Endometrial microvascular endothelial cells (primary cell): Measurements from ENCODE around the gene CTNNA3. TPM values are rescaled to one million over a fixed set of nuclear protein-coding genes. Genes with fewer than 3 reads are reported as not detected.
"Not testable (repeated sequence)": the region's sequence is repeated elsewhere in the genome, so short reads cannot be mapped to it uniquely, and the experiment has no call there.

ENCODE experiments used
- in situ Hi-C: cut with HindIII; loops from 2 replicates; pipeline ENCODE4 v1.10.0; 2017; ENCODE audit warnings: low sequenced_read_pairs, low pct_unique_long_range_greater_than_20kb; ENCODE audit errors: inconsistent ontology term
- total RNA-seq: library from RNA; depleted of rRNA; stranded (reverse); fragments of >200 nt; gene quantifications from one replicate; pipeline ENCODE4 v1.2.3, GENCODE V29; 2015; ENCODE audit errors: inconsistent ontology term

Gene CTNNA3
- total RNA-seq, 1 donor from 2014 or later = not detected

DNA sequence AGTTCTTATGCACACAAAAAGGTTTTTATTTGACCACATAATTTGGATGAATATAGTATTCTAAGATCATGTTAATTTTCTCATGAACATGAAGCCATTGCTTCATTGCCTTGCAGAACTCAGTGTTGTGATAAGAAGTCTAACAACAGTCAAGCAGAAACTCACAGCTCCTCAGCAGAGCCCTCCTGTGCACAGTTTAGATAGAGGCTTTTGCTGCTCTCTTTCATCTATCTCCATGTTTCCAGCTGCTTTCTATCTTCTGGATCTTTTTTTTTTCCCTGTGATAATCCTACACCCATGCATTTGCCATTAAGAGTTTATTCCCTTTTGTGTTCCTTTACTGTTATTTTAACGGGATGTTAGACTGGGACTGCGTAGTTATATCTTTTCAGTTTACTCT is 1327.8 kb downstream of the CTNNA3 start:
- in situ Hi-C loops = no loop called here

DNA sequence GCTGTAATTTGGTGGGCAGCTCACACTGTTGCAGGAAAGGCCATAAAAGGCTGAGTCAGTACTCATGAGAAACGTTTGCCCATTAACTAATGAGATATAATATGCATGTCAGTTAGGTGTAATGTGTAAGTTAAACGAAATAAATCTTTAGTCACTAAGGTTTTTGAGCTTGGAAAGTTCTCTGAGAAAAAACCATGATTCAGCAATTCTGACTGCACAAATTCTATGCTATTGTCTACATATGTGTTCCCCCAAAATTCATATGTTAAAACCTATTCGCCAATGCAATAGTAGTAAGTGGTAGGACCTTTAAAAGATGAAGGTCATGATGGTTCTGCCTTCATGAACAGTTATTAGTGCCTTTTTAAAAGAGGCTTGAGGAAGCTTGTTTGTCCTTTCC is 1329.8 kb downstream of the CTNNA3 start:
- in situ Hi-C loops = no loop called here

DNA sequence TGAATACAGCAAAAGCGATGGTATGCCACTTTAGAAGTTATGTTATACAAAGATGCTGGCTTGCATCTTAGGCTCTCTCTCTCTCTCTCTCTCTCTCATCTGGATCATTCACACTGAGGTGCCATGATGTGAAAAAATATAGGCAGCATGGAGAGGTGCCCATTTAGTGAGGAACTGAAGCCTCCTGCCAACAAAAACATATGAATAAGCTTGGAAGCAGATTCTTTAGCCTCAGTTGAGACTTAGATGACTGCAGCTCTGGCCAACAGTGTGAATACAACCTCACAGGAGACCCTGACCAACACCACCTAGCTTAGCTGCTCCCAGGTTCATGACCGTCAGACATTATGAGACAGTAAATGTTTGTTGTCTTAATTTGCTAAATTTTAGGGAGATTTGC is 1330.3 kb downstream of the CTNNA3 start:
- in situ Hi-C loops = no loop called here

DNA sequence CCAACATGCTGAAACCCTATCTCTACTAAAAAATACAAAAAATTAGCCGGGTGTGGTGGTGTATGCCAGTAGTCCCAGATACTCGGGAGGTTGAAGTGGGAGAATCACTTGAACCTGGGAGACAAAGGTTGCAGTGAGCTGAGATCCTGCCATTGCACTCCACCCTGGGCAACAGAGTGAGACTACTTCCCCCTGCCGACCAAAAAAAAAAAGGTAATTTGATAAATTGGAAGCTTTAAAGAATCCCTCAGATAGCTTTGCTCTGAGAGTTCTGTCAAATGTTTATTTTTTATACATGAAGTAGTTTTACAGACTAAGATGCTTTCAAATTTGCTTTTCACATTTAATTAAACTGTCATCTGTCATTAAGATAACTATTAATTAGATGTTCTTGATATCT is 1333.5 kb downstream of the CTNNA3 start:
- in situ Hi-C loops = no loop called here

DNA sequence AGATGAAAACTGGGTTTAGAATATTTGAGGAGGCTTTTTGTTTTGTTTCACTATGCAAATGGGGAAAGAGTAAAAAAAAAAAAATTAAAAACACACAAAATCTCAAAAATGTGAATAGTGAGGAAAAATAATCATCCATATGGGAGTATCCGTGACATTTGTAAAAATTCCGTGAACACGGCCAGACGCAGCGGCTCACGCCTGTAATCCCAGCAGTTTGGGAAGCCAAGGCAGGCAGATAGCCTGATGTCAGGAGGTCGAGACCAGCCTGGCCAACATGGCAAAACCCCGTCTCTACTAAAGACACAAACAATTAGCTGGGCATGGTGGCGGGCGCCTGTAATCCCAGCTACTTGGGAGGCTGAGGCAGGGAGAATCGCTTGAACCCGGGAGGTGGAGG is 1342.2 kb downstream of the CTNNA3 start:
- in situ Hi-C loops = not testable (repeated sequence)

DNA sequence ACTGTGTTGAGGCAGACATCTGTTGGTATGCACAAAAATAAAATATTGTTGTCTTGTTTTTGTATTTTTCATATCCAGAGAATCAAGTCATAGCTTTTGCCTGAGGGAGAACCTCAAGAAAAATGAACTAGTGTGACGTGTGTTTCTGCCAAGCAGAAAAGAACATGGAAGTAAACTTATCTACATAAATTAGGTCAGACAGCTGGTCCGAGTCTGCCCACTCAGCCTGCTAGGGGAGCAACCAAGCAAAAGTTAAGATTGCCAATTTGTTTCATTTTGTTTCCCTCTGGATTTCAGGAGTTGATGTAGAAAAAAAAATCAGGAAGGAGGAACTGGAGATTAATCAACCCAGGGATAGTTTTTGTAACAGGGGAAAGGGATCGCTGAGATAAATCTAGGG is 1342.6 kb downstream of the CTNNA3 start:
- in situ Hi-C loops = no loop called here

DNA sequence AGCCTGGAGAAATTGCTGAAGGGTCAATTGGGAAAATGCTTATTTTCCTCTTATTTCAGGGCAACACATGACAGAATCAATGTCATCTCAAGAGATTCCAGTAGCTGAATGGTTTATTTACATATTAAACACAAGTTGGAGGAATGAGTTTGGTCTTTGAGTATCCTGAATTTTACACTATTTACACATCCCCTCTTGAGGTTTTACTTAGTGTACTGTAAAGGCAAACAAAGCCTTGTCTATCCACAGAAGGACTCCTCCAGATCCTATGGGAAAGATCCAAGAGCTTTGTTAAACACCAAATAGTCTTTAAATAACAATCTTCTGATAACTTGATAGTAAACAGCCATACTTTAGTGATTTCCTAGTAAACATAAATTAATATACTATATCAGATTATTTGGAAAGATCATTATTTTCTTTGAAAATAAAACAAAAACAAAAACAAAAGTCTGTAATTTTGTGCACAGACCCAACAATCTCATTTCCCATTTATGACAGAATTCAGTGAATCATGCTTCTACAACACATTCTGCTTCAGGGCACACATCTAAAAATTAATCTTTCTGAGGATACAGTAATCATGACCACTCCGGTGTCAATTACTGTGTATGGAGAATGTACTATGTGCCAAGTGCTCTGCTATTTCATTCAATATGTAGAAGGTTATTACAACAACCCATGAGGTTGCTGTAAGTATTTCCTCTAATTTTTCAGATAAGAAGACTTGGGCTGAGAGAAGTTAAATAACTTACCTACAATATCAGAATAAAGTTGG is 1345.2 kb downstream of the CTNNA3 start:
- in situ Hi-C loops = no loop called here

DNA sequence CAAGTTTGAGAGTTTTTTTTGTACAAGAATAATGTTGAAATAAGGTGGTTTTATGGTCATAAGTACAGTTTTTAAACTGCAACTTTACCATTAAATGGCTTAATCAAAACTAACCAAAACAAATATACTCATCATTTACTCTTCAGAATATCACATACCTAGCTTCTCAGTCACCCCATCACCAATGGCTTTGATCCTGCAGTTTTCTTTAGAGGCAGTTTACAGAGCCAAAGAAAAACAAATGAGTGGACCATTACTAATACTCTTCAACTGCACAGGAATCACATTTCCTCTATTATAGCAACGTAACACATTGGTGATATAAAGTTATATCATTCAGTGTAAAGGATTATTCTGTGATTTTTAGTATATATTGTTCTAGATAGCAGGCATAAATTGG is 1346.3 kb downstream of the CTNNA3 start:
- in situ Hi-C loops = no loop called here

DNA sequence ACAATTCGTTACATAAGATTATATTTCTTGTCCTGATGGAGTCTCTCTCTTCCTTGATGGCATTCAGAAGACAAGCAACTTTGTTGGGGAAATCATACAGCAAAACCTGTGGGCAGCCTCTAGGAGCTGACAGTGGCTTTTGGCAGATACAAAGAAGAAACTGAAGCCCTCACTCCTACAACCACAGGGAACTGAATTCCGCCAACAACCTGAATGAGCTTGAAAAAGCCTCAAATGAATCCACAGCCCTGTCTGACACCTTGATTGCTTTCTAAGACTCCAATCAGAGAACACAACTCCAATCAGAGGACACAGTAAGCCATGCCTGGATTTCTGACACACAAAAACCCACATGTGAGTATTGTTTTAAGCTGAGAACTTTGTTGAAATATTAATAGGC is 1346.9 kb downstream of the CTNNA3 start:
- in situ Hi-C loops = no loop called here

DNA sequence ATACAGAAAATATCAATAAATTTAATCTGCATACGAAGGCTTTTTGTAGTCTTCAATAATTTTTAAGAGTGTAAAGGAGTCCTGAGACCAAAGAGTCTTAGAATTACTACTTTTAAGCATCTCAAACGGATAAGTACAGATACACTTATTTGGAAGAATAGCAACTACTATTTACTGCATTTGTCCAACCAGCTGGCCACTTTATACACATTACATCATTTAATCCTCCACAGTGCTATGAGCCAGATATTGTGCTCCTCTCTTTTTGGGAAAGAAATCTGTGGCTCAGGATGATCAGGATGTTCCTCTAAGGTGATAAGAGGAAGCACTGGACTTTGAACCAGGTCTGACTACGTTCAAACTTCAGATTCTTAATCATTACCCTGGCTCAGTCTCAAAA is 1358.8 kb downstream of the CTNNA3 start:
- in situ Hi-C loops = no loop called here

DNA sequence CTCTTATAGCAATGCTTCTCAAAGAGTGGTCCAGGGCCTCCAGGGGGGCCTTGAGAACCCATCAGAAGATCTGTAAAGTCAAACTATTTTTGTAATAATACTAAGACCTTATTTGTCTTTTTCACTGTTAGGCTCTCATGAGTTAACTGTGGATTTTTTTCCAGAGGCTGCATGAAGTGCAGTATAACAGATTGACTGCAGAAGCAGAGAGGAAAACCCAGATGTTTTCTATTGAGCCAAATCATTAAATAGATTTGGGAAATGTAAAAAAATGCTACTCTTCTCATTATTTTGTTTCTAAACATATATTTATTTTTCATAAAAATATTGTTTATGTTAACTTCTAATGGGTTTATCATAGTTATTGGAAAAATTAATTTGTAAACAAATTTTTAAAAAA is 1359.2 kb downstream of the CTNNA3 start:
- in situ Hi-C loops = no loop called here

DNA sequence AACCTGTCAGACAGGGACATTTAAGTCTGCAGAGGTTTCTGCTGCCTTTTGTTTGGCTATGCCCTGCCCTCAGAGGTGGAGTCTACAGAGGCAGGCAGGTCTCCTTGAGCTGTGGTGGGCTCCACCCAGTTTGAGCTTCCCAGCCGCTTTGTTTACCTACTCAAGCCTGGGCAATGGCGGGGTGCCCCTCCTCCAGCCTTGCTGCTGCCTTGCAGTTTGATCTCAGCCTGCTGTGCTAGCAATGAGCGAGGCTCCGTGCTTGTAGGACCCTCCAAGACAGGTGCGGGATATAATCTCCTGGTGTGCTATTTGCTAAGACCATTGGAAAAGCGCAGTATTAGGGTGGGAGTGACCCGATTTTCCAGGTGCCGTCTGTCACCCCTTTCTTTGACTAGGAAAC is 1360.2 kb downstream of the CTNNA3 start:
- in situ Hi-C loops = not testable (repeated sequence)

DNA sequence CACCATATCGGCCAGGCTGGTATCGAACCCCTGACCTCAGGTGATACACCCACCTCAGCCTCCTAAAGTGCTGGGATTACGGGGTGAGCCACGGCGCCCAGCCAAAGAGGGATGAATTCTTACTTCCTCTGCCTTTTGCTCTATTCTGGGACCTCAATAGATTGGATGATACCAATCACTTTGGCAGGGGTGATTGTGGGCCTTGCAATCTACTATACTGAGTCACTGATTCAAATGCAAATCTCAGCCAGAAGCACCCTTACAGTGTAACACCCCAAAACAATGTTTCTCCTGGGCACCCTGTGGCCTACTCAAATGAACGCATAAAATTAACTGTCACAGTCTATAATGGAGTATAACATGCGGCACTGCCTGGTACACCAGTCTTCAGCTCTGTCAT is 1366.8 kb downstream of the CTNNA3 start:
- in situ Hi-C loops = no loop called here

DNA sequence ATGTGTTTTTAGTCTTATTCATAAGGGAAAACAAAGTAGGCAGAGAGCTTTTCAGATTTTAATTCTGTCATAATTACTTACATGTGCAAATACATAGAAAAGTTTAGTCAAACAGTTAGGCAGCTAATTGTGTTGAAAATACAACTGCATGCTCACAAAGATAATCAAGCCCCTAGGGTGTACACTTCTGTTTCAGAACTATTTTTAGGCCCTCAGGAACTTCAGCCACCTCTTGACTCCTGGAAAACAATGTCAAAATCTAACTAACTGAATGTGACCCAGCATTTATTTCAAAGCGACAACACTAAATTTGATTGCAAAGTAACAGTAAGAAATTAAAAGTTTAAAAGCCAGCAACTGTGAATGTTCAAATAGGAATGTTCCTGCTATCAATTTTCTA is 1369.1 kb downstream of the CTNNA3 start:
- in situ Hi-C loops = no loop called here

DNA sequence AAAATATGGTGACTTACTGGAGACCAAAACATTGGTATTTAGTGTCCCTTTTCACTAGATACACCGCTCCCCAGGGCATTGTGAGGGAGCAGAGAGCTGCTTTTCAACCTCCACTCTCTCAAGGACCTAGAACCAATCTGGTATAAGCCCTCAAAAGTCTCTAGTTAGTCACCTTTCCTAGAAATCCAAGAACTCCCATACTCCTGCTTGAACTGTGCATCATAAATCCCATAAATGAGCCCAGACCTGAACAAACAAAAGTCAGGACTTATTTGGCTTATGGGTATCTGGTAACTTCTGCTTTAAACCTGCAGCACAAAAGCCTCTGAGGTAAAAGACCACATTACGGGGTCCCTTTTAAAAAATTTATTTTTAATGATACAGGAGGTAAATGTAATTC is 1373.2 kb downstream of the CTNNA3 start:
- in situ Hi-C loops = no loop called here

DNA sequence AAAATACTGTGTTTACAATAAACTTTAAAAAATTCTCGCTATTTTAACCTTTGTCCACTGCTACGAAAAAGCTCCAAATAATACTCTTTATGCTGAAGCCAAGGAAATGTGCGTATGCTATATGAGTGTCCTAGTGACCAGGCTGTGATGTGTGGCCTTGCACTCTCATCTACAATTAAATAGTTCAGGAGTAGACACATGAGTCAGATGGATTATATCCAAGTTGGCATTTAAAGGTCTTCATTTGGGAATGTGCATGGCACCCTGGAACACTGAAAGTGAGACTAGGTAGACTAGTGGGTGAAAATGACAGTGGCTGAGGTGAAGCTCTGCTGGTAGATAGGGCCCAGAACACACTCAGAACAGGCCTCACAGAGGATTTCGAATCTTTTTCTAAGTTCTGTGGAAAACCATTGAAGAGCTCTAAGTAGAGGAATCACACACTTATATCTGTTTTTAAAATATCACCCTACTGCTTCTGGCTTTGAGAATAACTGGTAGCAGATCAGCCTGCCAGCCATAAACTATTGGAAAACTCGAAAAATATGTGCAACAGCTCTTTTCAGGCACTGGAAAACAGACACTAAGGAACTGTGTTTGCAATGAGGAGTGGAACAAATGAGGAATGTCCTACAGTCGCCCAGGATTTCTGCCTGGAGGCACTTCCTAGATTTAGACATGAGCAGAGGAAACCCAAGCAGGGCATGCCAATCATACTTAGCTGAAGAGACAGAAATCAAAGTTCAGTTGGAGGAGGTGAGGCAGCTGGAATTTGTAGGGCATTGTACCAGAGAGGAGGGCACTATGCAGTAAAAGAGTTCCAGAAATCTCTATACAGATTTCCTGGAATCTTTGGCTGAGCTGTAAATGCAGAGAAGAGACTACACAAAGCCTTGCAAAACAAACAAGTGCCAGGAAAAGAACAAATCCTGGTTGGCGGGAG is 1374.0 kb downstream of the CTNNA3 start:
- in situ Hi-C loops = no loop called here

DNA sequence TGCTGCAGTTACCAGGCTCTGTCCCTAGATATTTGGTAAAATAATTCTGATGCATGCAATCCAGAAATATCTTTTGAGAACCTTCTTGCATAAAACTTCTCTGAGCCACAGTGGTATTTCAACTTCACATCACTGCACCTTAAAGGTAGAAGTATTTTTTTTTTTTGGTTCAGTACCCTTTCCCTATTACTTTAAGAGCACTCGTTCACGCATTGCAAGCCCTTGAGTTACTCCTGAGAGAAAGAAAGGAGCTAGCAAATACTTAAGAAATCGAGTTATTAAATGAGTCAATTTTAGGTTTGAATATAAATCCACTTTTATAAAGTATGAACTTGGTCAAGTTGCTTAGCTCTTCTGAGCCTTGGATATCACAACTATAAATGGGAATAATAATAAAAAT is 1377.2 kb downstream of the CTNNA3 start:
- in situ Hi-C loops = no loop called here

DNA sequence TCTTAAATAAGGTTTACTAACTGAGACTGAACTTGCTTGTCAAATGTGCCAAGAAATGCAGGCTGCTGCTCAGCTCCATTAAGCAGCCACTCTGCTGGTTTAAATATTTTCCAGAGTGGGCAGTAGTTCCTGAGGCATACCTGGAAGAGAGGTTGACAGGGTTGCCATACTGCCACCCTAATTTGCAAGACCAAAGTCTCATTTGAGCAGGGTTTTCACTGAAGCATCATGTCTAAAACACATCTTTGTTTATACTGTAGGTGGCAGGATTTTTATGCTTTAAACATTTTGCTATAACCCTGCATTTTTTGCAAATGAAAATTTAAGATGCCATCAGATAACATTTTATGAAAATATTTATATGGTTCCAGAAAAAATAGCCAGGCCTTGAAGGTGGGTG is 1388.2 kb downstream of the CTNNA3 start:
- in situ Hi-C loops = no loop called here

DNA sequence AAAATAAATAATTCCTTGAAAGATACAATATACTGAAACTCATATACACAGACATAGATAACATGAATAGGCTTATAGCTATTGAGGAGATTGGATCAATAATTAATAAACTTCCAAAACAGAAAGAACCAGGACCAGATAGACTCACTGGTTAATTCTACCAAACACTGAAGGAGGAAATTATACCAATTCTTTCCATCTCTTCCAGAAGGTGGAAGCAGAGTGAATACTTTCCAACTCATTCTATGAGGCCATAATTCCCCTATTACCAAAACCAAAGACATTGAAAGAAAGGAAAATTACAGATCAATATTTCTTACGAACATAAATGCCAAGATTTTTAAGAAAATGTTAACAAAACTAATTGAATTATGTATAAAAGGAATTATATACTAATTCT is 1394.9 kb downstream of the CTNNA3 start:
- in situ Hi-C loops = no loop called here

DNA sequence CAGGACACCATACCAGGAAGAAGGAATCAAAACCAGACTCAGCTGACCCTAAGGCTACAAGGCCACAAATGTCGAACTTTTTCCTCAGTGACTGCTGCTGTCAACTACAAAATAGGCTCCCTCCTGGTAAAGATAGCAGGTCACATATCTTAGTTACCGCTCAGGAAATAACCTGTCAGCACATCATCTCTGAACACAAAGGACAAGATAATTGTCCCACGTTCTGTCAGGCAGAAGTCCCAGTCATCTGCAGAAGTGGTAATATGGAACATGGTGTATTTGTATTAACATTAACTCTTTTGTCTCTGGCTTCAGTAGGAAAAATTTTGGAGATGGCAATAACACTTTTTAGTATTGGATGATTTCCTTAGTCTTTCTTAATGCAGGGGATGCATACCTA is 1400.4 kb downstream of the CTNNA3 start:
- in situ Hi-C loops = no loop called here
